ENCODE measurements around the gene BLMH. TPM values are rescaled to one million over a fixed set of nuclear protein-coding genes. Genes with fewer than 3 reads are reported as not detected.

BLMH gene
- total and polyA plus RNA-seq, 9 of the 15 experiments (the other 6 are each of a cell fraction or from before 2014, with no cell fraction given): 26.0 to 118 (median 67.3) TPM

GRCh38 chr17:30217746-30218245, 73.9 kb downstream of the BLMH start:
- Histone ChIP-seq H3K4me1 (replicated peaks in 1 of 2; ENCODE audit: control insufficient read depth in 2 of 2, insufficient read depth in 2 of 2, low read length in 2 of 2) (peaks cover 14 to 16% of the 10 kb centered on the region in 2 experiments; a peak in 4 of 5 replicates), H3K27ac (ENCODE audit: extremely low read depth, low read depth, low read length) (no peak overlapping the region), H3K36me3 (ENCODE audit: control insufficient read depth, insufficient read depth, low read length) (no peaks in the 10 kb centered on the region), H3K79me2 (ENCODE audit: control insufficient read depth, insufficient read depth, low read length) (no peaks in the 10 kb centered on the region), H3K9me3 (replicated peaks; ENCODE audit: control insufficient read depth, insufficient read depth, low read depth, low read length) (no peaks in the 10 kb centered on the region), H3K4me3 (no peak overlapping the region), H3K4me2 (ENCODE audit: insufficient read depth, low read length) (no peak overlapping the region), H4K20me1 (replicated peaks; ENCODE audit: control insufficient read depth, insufficient read depth, low read length) (no peaks in the 10 kb centered on the region), H3K9ac (ENCODE audit: insufficient read depth in 1 of 2, low read depth in 2 of 2, low read length in 2 of 2) (no peak overlapping the region), H3K9me1 (ENCODE audit: control insufficient read depth, insufficient read depth, low read length) (no peaks in the 10 kb centered on the region), H2AFZ (ENCODE audit: low read depth, low read length) (no peak overlapping the region), H3K27me3 (ENCODE audit: control insufficient read depth in 2 of 2, insufficient read depth in 2 of 2, low read length in 2 of 2) (peaks cover 0 to 2% of the 10 kb centered on the region in 2 experiments; a peak in 2 of 5 replicates)
- BruUV-seq (replicated peaks): no TSS peak
- ATAC-seq (no peak), FAIRE-seq (no peak), DNase-seq (ENCODE audit: extremely low read depth in 1 of 4, low spot score in 3 of 4) (no peak)
- ChIA-PET POLR2A (interaction anchor here (1.0 kb wide), 1 partner anchor 113 kb away, joined by 3 read pairs; no protein-coding TSS in a partner anchor), CTCF (ENCODE audit: low intra/inter-chr PET ratio) (no interaction called here)
- WGBS (ENCODE audit: insufficient coverage, low coverage, missing lambda C conversion rate): 69% methylated on average over 11 of the region's 11 CpGs
- in situ Hi-C loops (cut with MboI): no loop called here
- intact Hi-C loops (cut with micrococcal nuclease): no loop called here
- TF ChIP-seq POLR2A (conservative IDR thresholded peaks at IDR 0.05): no peak
- TF ChIP-seq POLR2B (IDR thresholded peaks at IDR 0.05; ENCODE audit: low read depth, partially characterized antibody): no peak
- TF ChIP-seq PHF8 (IDR thresholded peaks at IDR 0.05; ENCODE audit: borderline replicate concordance, low read length): no peak
- no peak for TF ChIP-seq GATA2 (CRISPR knock-in tag; IDR thresholded peaks at IDR 0.05)
- no peak for TF ChIP-seq BRD4 (IDR thresholded peaks at IDR 0.05)
- TF ChIP-seq ZNF12 (CRISPR knock-in tag; IDR thresholded peaks at IDR 0.05): no peak
- no peak for TF ChIP-seq NFIX (CRISPR knock-in tag; IDR thresholded peaks at IDR 0.05; ENCODE audit: low read depth)
- TF ChIP-seq, protein P1, sequence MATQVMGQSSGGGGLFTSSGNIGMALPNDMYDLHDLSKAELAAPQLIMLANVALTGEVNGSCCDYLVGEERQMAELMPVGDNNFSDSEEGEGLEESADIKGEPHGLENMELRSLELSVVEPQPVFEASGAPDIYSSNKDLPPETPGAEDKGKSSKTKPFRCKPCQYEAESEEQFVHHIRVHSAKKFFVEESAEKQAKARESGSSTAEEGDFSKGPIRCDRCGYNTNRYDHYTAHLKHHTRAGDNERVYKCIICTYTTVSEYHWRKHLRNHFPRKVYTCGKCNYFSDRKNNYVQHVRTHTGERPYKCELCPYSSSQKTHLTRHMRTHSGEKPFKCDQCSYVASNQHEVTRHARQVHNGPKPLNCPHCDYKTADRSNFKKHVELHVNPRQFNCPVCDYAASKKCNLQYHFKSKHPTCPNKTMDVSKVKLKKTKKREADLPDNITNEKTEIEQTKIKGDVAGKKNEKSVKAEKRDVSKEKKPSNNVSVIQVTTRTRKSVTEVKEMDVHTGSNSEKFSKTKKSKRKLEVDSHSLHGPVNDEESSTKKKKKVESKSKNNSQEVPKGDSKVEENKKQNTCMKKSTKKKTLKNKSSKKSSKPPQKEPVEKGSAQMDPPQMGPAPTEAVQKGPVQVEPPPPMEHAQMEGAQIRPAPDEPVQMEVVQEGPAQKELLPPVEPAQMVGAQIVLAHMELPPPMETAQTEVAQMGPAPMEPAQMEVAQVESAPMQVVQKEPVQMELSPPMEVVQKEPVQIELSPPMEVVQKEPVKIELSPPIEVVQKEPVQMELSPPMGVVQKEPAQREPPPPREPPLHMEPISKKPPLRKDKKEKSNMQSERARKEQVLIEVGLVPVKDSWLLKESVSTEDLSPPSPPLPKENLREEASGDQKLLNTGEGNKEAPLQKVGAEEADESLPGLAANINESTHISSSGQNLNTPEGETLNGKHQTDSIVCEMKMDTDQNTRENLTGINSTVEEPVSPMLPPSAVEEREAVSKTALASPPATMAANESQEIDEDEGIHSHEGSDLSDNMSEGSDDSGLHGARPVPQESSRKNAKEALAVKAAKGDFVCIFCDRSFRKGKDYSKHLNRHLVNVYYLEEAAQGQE (IDR thresholded peaks at IDR 0.05; ENCODE audit: borderline replicate concordance): no peak
- TF ChIP-seq, protein P1 (CRISPR knock-in tag; IDR thresholded peaks at IDR 0.05; ENCODE audit: low read depth): no peak
- no peak for TF ChIP-seq ZNF57 (CRISPR knock-in tag; IDR thresholded peaks at IDR 0.05)
- TF ChIP-seq CHD1 (IDR thresholded peaks at IDR 0.05; ENCODE audit: low read length): no peak
- no peak for TF ChIP-seq TSHZ1 (CRISPR knock-in tag; IDR thresholded peaks at IDR 0.05)
- TF ChIP-seq ERF (CRISPR knock-in tag; IDR thresholded peaks at IDR 0.05): no peak
- no peak for TF ChIP-seq SMARCA5 (IDR thresholded peaks at IDR 0.05)

All from K562 (cell line).